Parathyroid adenoma (tissue), 2 donors: ENCODE data around the gene TMEM54.

Source experiments
- H2AFZ ChIP-seq: fragments of 300-600 bp; sonication (generic); one replicate; pipeline ENCODE4 v1.7.0; 2017; ENCODE audit warnings: antibody characterized with exemption, mild to moderate bottlenecking
- H3K27ac ChIP-seq: fragments of 300-600 bp; sonication (generic); one replicate; pipeline ENCODE4 v1.7.0; 2017
- H3K27me3 ChIP-seq: fragments of 300-600 bp; sonication (generic); one replicate; pipeline ENCODE4 v1.7.0; 2017; ENCODE audit warnings: low read length; ENCODE audit not compliant: control insufficient read depth, insufficient read depth
- H3K36me3 ChIP-seq: fragments of 300-600 bp; sonication (generic); one replicate; pipeline ENCODE4 v1.7.0; 2017; ENCODE audit warnings: low read length; ENCODE audit not compliant: control insufficient read depth, insufficient read depth
- H3K4me1 ChIP-seq: fragments of 300-600 bp; sonication (generic); one replicate; pipeline ENCODE4 v1.7.0; 2017; ENCODE audit warnings: control low read depth
- H3K4me2 ChIP-seq: fragments of 300-600 bp; sonication (generic); one replicate; pipeline ENCODE4 v1.7.0; 2017; ENCODE audit warnings: low read length
- H3K4me3 ChIP-seq: fragments of 300-600 bp; sonication (generic); one replicate; pipeline ENCODE4 v1.7.0; 2017; ENCODE audit warnings: low read depth, low read length
- H3K79me2 ChIP-seq: fragments of 300-600 bp; sonication (generic); one replicate; pipeline ENCODE4 v1.7.0; 2017; ENCODE audit warnings: control low read depth
- H3K9ac ChIP-seq: fragments of 300-600 bp; sonication (generic); one replicate; pipeline ENCODE4 v1.7.0; 2017; ENCODE audit warnings: mild to moderate bottlenecking
- H3K9me3 ChIP-seq: fragments of 300-600 bp; sonication (generic); one replicate; pipeline ENCODE4 v1.7.0; 2017; ENCODE audit warnings: low read length; ENCODE audit not compliant: control insufficient read depth
- CTCF ChIP-seq: fragments of 300-600 bp; sonication (generic); IDR thresholded peaks from one replicate; pipeline ENCODE4 v1.7.0; 2017; ENCODE audit warnings: antibody characterized with exemption, mild to moderate bottlenecking
- donor health status: primary hyperparathyroidism.

The TMEM54 gene

GRCh38 chr1:32900956-32901822 is at the start of gene TMEM54:
Gene TMEM54 (minus strand): TSS chr1:32901389. CDS start chr1:32901238, 151 bp downstream.
- Histone ChIP-seq H3K79me2 (no peaks in the 10 kb centered on the region), H3K4me3 (peak within 1 kb of the TSS; percentile 76), H3K36me3 (no peaks in the 10 kb centered on the region), H3K4me2 (peak within 1 kb of the TSS; percentile 97), H3K4me1 (no peaks in the 10 kb centered on the region), H3K27ac (no peak within 1 kb of the TSS), H3K9ac (no peak within 1 kb of the TSS), H3K27me3 (no peaks in the 10 kb centered on the region), H2AFZ (peak within 1 kb of the TSS; percentile 78), H3K9me3 (no peaks in the 10 kb centered on the region)
- TF ChIP-seq CTCF = no peak

GRCh38 chr1:32949519-32949918 is 48.3 kb upstream of the TMEM54 start:
- no peak for TF ChIP-seq CTCF
- Histone ChIP-seq H2AFZ (no peak overlapping the region), H3K9me3 (no peaks in the 10 kb centered on the region), H3K27me3 (no peaks in the 10 kb centered on the region), H3K9ac (no peak overlapping the region), H3K4me3 (no peak overlapping the region), H3K36me3 (no peaks in the 10 kb centered on the region), H3K4me2 (no peak overlapping the region), H3K27ac (no peak overlapping the region), H3K79me2 (no peaks in the 10 kb centered on the region), H3K4me1 (no peaks in the 10 kb centered on the region)

- H3K4me1 ChIP-seq = no peaks in the 10 kb centered on the region
- TF ChIP-seq CTCF = no peak
- H2AFZ ChIP-seq = no peak overlapping the region
- H3K36me3 ChIP-seq = no peaks in the 10 kb centered on the region
- H3K27ac ChIP-seq = no peak overlapping the region
- H3K9ac ChIP-seq = no peak overlapping the region
- no peak overlapping the region for H3K4me3 ChIP-seq
- H3K27me3 ChIP-seq = no peaks in the 10 kb centered on the region
- H3K4me2 ChIP-seq = no peak overlapping the region
- H3K79me2 ChIP-seq = no peaks in the 10 kb centered on the region
- H3K9me3 ChIP-seq = no peaks in the 10 kb centered on the region
Measured at GRCh38 chr1:32948905-32949304, 47.7 kb upstream of the TMEM54 start.

- Histone ChIP-seq H3K27ac (no peak overlapping the region), H3K4me3 (no peak overlapping the region), H2AFZ (no peak overlapping the region), H3K4me2 (no peak overlapping the region), H3K9ac (no peak overlapping the region), H3K9me3 (no peaks in the 10 kb centered on the region), H3K27me3 (no peaks in the 10 kb centered on the region), H3K79me2 (no peaks in the 10 kb centered on the region), H3K4me1 (no peaks in the 10 kb centered on the region), H3K36me3 (no peaks in the 10 kb centered on the region)
- no peak for TF ChIP-seq CTCF
Measured at GRCh38 chr1:32948390-32948722, 47.2 kb upstream of the TMEM54 start.
